Keratinocyte (primary cell): ENCODE data around the gene CACUL1.
"Not testable (repeated sequence)": the region's sequence is repeated elsewhere in the genome, so short reads cannot be mapped to it uniquely, and the experiment has no call there.

Experiments
- CTCF ChIP-seq, 3 experiments: IDR thresholded peaks in 1 of 3; conservative IDR thresholded peaks in 1 of 3; optimal IDR thresholded peaks in 1 of 3; 2 replicates in 2 of 3; 3 replicates in 1 of 3; pipeline versions ENCODE3 to v1.5.1; 2011; ENCODE audit warnings: low read length in 3 of 3, mild to moderate bottlenecking in 3 of 3, moderate library complexity in 2 of 3, control low read depth in 1 of 3, inconsistent platforms in 1 of 3; ENCODE audit not compliant: insufficient read depth in 2 of 3; ENCODE audit errors: extremely low read depth in 1 of 3
- EZH2 ChIP-seq: IDR thresholded peaks from one replicate; pipeline ENCODE4 v1.6.1; 2012; ENCODE audit warnings: inconsistent platforms, mild to moderate bottlenecking, low read length, moderate library complexity

DNA sequence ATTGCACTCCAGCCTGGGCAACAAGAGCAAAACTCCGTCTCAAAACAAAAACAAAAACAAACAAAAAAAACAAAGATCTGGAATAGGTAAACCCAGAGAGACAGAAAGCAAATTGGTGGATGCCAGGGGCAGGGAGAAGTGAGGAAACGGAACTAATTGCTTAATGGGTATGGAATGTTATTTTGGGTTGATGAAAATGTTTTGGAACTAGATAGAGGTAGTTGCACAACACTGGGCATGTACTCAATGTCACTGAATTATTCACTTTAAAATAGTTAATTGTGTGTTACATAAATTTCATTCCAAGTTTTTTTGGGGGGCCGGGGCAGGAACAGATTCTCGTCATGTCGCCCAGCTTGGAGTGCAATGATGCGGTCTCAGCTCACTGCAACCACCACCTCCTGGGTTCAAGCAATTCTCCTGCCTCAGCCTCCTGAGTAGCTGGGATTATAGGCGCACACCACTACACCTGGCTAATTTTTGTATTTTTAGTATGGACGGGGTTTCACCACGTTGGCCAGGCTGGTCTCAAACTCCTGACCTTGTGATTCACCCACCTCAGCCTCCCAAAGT is 10.3 kb downstream of the CACUL1 start:
- TF ChIP-seq CTCF (optimal IDR thresholded peaks at IDR 0.05 in 1 of 3, IDR thresholded peaks at IDR 0.05 in 1 of 3, conservative IDR thresholded peaks at IDR 0.05 in 1 of 3; ENCODE audit: extremely low read depth in 1 of 3, insufficient read depth in 2 of 3, low read length in 3 of 3); EZH2: not testable (repeated sequence)
